Progenitor cell of endocrine pancreas (in vitro differentiated cells): ENCODE measurements around the gene ITGAX. TPM values are rescaled to one million over a fixed set of nuclear protein-coding genes. Genes with fewer than 3 reads are reported as not detected.

Source experiments
- DNase-seq: peaks from one replicate; pipeline ENCODE4 v3.0.0; 2021; ENCODE audit warnings: low spot score; ENCODE audit not compliant: unreplicated experiment
- H3K27ac Mint-ChIP-seq: 2 replicates; pipeline ENCODE4 v1.8.0; 2021; ENCODE audit warnings: mild to moderate bottlenecking, moderate library complexity, mixed read lengths
- H3K27me3 Mint-ChIP-seq: 2 replicates; pipeline ENCODE4 v1.8.0; 2021; ENCODE audit warnings: mixed read lengths
- H3K36me3 Mint-ChIP-seq: 2 replicates; pipeline ENCODE4 v1.8.0; 2022; ENCODE audit warnings: mixed read lengths; ENCODE audit not compliant: insufficient read depth
- H3K4me1 Mint-ChIP-seq: 2 replicates; pipeline ENCODE4 v1.8.0; 2021; ENCODE audit warnings: low read depth, mixed read lengths
- H3K4me3 Mint-ChIP-seq: 2 replicates; pipeline ENCODE4 v1.8.0; 2021; ENCODE audit warnings: low read depth, mild to moderate bottlenecking, moderate library complexity, mixed read lengths
- H3K9me3 Mint-ChIP-seq: 2 replicates; pipeline ENCODE4 v1.8.0; 2021; ENCODE audit warnings: low read depth, mixed read lengths
- total RNA-seq: library from RNA; stranded (reverse); gene quantifications from 2 replicates; pipeline ENCODE4 v1.2.1, GENCODE V29; 2021
- TF ChIP-seq, protein P1 (sequence below): fragments of 200-600 bp; sonication (generic); IDR thresholded peaks from one replicate; pipeline ENCODE4 v1.5.0; 2021; ENCODE audit warnings: antibody characterized with exemption, mild to moderate bottlenecking; ENCODE audit not compliant: unreplicated experiment

Gene ITGAX
- total RNA-seq, 1 donor from 2014 or later: not detected

DNA sequence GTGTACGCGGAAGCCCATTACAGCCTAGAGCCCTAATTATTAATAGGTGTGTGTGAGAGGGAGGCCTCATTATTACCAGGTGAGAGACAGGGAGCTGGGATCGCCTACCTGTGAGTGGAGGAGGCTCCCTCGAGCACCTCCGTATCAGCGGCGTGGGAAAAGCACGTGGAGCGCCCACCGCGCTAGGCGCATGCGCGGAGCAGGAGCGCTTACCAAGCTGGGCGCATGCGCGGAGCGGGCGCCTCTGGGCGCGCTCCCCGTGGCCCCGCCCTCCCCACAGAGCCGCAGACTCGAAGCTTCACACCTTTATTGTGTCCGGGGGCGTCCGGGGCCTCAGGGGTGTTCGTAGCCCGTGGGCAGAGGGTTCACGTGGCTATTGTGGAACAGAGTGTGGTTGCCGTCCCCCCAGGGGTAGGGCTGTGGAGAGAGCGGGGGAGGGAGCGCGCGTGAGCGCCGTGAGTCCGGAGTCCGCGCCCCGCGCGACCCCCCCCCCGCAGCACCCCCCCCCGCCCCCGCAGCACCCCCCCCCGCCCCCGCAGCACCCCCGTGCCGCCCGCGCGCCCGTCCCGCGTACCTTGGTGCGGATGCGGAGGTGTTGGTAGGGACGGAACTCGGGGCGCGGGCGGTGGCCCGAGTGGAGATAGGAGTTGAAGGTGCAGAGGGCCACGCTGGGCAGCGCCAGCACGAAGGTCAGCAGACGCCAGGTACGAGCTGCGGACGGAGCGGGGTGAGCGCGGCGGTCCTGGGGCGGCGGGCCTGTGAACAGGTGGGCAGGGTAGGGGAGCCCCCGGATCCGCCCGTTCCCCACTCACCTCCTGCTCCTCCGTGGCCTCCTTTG is 72.7 kb downstream of the ITGAX start:
- H3K4me1 Mint-ChIP-seq: no peaks in the 10 kb centered on the region
- no peak overlapping the region for H3K27ac Mint-ChIP-seq
- TF ChIP-seq, protein P1, sequence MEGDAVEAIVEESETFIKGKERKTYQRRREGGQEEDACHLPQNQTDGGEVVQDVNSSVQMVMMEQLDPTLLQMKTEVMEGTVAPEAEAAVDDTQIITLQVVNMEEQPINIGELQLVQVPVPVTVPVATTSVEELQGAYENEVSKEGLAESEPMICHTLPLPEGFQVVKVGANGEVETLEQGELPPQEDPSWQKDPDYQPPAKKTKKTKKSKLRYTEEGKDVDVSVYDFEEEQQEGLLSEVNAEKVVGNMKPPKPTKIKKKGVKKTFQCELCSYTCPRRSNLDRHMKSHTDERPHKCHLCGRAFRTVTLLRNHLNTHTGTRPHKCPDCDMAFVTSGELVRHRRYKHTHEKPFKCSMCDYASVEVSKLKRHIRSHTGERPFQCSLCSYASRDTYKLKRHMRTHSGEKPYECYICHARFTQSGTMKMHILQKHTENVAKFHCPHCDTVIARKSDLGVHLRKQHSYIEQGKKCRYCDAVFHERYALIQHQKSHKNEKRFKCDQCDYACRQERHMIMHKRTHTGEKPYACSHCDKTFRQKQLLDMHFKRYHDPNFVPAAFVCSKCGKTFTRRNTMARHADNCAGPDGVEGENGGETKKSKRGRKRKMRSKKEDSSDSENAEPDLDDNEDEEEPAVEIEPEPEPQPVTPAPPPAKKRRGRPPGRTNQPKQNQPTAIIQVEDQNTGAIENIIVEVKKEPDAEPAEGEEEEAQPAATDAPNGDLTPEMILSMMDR: no peak
- no peaks in the 10 kb centered on the region for H3K36me3 Mint-ChIP-seq
- no peak overlapping the region for H3K4me3 Mint-ChIP-seq
- H3K27me3 Mint-ChIP-seq: peaks cover 44% of the 10 kb centered on the region
- H3K9me3 Mint-ChIP-seq: no peaks in the 10 kb centered on the region
- no peak for DNase-seq

DNA sequence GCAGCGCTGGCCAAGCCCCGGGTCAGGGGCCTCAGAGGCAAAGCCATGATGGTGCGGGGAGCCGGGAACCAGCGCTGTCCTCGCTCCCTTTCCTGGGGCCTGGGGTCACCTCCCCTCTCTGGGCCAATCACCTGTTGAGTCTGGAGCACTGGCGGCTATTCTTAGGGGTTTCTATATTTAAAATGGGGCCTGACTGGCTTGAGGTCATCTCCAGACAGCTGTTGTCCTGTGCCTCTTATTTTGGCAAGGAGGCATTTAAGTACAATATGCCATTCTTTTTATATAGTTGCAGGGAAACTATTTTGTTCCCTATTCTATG is 73.3 kb downstream of the ITGAX start, which contains the start of gene COX6A2:
Gene COX6A2, minus strand, starts transcription at position 82 of the 319 bp plus-strand sequence. Its CDS starts 35 bp downstream, at position 47.
- H3K4me3 Mint-ChIP-seq: no peak within 1 kb of the TSS
- H3K36me3 Mint-ChIP-seq: no peaks in the 10 kb centered on the region
- H3K4me1 Mint-ChIP-seq: no peaks in the 10 kb centered on the region
- H3K27ac Mint-ChIP-seq: no peak within 1 kb of the TSS
- no peak for DNase-seq
- TF ChIP-seq, protein P1: no peak
- no peaks in the 10 kb centered on the region for H3K9me3 Mint-ChIP-seq
- peaks cover 40% of the 10 kb centered on the region for H3K27me3 Mint-ChIP-seq

DNA sequence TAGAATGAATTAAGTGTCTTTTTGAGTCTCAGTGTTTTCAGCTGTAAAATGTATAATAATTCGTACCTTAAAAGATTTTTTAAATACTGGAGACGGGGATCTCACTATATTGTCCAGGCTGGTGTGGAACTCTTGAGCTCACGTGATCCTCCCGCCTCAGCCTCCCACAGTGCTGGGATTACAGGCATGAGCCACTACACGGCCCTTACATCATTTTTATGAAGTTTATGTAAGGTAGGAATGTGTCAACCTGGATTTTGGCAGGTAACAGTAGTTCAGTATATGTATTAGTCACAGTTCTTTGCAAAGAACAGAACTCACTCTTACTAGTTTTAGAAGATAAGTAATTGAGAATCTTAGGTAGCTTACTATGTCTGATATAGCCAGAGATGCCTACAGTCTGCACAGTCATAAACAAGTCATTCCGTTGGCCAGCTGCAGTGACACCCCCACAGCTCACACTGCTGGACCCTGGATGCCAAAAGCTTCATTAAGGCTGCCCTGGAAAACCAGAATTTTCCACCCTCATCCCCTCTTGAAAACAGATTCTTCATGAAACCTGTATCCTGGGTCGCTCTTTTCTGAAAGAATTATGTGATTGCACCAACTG is 73.8 kb downstream of the ITGAX start:
- Mint-ChIP-seq H3K4me1 (no peaks in the 10 kb centered on the region), H3K9me3 (no peaks in the 10 kb centered on the region), H3K36me3 (no peaks in the 10 kb centered on the region), H3K27me3 (peaks cover 35% of the 10 kb centered on the region), H3K4me3 (no peak overlapping the region), H3K27ac (no peak overlapping the region)
- DNase-seq: no peak
- TF ChIP-seq, protein P1: no peak

DNA sequence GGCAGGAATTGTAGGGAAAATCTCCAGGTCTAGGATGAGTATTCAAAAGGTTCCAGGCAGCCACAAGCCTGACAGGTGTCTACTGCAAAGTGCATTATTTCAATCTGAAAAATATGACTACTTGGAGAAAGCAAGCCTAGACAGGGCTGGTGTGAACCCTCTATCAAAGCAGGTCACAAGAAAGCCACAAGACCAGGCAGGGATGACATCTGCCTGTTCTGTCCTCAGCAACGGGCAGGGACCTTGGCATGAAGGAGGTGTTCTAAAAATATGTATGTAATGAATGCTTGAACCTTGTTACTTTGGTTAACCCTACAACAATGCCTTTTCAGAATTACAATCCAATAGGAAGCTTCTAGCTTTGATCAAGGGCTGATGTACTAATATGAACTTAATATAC is 74.3 kb downstream of the ITGAX start:
- DNase-seq: no peak
- H3K36me3 Mint-ChIP-seq: no peaks in the 10 kb centered on the region
- no peak overlapping the region for H3K27ac Mint-ChIP-seq
- H3K4me3 Mint-ChIP-seq: no peak overlapping the region
- no peaks in the 10 kb centered on the region for H3K4me1 Mint-ChIP-seq
- H3K9me3 Mint-ChIP-seq: no peaks in the 10 kb centered on the region
- TF ChIP-seq, protein P1: no peak
- H3K27me3 Mint-ChIP-seq: peaks cover 29% of the 10 kb centered on the region

DNA sequence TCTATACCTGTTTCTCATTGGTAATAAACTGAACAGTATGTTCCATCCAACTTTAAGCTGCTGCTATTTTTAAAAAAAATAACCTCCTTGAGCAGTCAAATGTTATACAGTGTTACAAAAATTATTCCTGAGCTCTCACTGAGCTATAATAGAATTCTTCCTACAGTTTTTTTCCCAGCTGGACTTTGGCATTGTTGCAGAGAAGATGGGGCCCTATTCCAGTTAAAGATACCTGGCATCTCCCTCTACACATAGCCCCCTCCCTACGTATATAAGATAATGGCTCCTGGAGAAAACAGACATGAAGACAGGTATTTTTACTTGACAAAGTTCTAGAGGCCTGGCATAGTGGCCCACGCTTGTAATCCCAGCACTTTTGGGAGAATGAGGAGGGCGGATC is 74.8 kb downstream of the ITGAX start:
- H3K27me3 Mint-ChIP-seq: peaks cover 27% of the 10 kb centered on the region
- TF ChIP-seq, protein P1: no peak
- H3K4me1 Mint-ChIP-seq: no peaks in the 10 kb centered on the region
- H3K27ac Mint-ChIP-seq: no peak overlapping the region
- no peak overlapping the region for H3K4me3 Mint-ChIP-seq
- no peak for DNase-seq
- H3K36me3 Mint-ChIP-seq: no peaks in the 10 kb centered on the region
- H3K9me3 Mint-ChIP-seq: no peaks in the 10 kb centered on the region
